GM21526 (cell line): ENCODE measurements around the gene GRM8.
A peak's percentile ranks its signal among the peaks of the same experiment; 100 is the strongest.

Source experiments
- ATAC-seq: cut with Tn5 transposase; IDR thresholded peaks from one replicate; pipeline ENCODE4 v1.9.1; 2021; ENCODE audit warnings: moderate library complexity; ENCODE audit not compliant: unreplicated experiment, low FRiP score

Gene GRM8

GRCh38 chr7:126605056-126605455 lies 647.7 kb downstream of the GRM8 start:
- ATAC-seq, result no peak

GRCh38 chr7:126589068-126589684 lies 663.6 kb downstream of the GRM8 start:
- ATAC-seq, result no peak

- no peak for ATAC-seq
Observed at GRCh38 chr7:126578338-126578737, 674.4 kb downstream of the GRM8 start.

GRCh38 chr7:126574276-126575250 lies 678.2 kb downstream of the GRM8 start:
- no peak for ATAC-seq

- ATAC-seq, result no peak
Observed at GRCh38 chr7:126570845-126571244, 681.9 kb downstream of the GRM8 start.

GRCh38 chr7:126569402-126569801 lies 683.3 kb downstream of the GRM8 start:
- ATAC-seq, result no peak

- no peak for ATAC-seq
Observed at GRCh38 chr7:126557271-126557670, 695.5 kb downstream of the GRM8 start.

- ATAC-seq, result no peak
Observed at GRCh38 chr7:126541406-126541805, 711.3 kb downstream of the GRM8 start.

GRCh38 chr7:126535176-126535575 lies 717.6 kb downstream of the GRM8 start:
- no peak for ATAC-seq

GRCh38 chr7:126533715-126534114 lies 719.0 kb downstream of the GRM8 start:
- ATAC-seq, result no peak

GRCh38 chr7:126529833-126530232 lies 722.9 kb downstream of the GRM8 start:
- ATAC-seq, result no peak

GRCh38 chr7:126529254-126529653 lies 723.5 kb downstream of the GRM8 start:
- no peak for ATAC-seq

GRCh38 chr7:126525906-126526305 lies 726.8 kb downstream of the GRM8 start:
- no peak for ATAC-seq

GRCh38 chr7:126524967-126525366 lies 727.8 kb downstream of the GRM8 start:
- no peak for ATAC-seq

GRCh38 chr7:126511046-126511445 lies 741.7 kb downstream of the GRM8 start:
- no peak for ATAC-seq

GRCh38 chr7:126501617-126502016 lies 751.1 kb downstream of the GRM8 start:
- peak; percentile 62 for ATAC-seq

- no peak for ATAC-seq
Observed at GRCh38 chr7:126499481-126499880, 753.3 kb downstream of the GRM8 start.

GRCh38 chr7:126495733-126496132 lies 757.0 kb downstream of the GRM8 start:
- ATAC-seq, result no peak

- no peak for ATAC-seq
Observed at GRCh38 chr7:126495001-126495400, 757.7 kb downstream of the GRM8 start.

GRCh38 chr7:126493801-126494200 lies 758.9 kb downstream of the GRM8 start:
- ATAC-seq, result no peak

GRCh38 chr7:126489874-126490273 lies 762.9 kb downstream of the GRM8 start:
- ATAC-seq, result no peak
